ENCODE results near the gene ELMO1.

The ELMO1 gene

DNA sequence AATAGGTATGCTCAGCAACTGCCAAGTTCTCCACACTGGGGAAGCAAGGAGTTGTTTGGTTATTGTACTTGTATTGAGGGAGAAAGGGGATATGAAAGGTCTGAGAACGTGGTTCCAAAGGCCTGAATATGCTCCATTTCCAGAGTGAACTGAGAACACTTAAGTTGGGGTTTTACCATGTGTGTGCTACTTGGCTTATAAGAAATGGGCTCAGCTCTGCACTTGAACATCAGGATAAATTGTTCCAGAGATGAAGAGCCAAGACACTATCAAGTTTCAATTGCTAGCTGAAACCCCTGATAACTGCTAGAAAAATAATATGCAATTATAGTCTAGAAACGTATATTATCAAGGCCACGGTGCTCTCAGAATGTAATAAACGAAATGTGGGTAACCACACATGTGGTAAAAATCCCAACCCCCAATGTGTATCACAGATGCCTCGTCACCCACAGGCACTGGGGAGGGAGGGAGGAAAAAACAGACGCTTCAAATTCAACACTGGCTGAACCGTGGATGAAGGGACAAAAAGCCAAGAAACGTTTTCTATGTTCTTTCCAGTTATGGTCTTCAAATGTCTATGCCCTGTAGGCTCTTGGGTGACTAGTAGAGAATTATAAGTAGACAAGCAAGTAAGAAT lies 16.3 kb downstream of the ELMO1 start:
- no peak overlapping the region for H3K27ac ChIP-seq
- TF ChIP-seq, protein P1, sequence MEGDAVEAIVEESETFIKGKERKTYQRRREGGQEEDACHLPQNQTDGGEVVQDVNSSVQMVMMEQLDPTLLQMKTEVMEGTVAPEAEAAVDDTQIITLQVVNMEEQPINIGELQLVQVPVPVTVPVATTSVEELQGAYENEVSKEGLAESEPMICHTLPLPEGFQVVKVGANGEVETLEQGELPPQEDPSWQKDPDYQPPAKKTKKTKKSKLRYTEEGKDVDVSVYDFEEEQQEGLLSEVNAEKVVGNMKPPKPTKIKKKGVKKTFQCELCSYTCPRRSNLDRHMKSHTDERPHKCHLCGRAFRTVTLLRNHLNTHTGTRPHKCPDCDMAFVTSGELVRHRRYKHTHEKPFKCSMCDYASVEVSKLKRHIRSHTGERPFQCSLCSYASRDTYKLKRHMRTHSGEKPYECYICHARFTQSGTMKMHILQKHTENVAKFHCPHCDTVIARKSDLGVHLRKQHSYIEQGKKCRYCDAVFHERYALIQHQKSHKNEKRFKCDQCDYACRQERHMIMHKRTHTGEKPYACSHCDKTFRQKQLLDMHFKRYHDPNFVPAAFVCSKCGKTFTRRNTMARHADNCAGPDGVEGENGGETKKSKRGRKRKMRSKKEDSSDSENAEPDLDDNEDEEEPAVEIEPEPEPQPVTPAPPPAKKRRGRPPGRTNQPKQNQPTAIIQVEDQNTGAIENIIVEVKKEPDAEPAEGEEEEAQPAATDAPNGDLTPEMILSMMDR (IDR thresholded peaks at IDR 0.05) = no peak
- no peak for TF ChIP-seq ZFX (IDR thresholded peaks at IDR 0.05; ENCODE audit: borderline replicate concordance)

- no peak overlapping the region for H3K27ac ChIP-seq
- TF ChIP-seq, protein P1 (IDR thresholded peaks at IDR 0.05) = no peak
- no peak for TF ChIP-seq ZFX (IDR thresholded peaks at IDR 0.05; ENCODE audit: borderline replicate concordance)
Measured at GRCh38 chr7:37431413-37431812, 17.3 kb downstream of the ELMO1 start.

- no peak overlapping the region for H3K27ac ChIP-seq
- TF ChIP-seq, protein P1 (IDR thresholded peaks at IDR 0.05) = no peak
- no peak for TF ChIP-seq ZFX (IDR thresholded peaks at IDR 0.05; ENCODE audit: borderline replicate concordance)
Measured at GRCh38 chr7:37430640-37431039, 18.0 kb downstream of the ELMO1 start.

DNA sequence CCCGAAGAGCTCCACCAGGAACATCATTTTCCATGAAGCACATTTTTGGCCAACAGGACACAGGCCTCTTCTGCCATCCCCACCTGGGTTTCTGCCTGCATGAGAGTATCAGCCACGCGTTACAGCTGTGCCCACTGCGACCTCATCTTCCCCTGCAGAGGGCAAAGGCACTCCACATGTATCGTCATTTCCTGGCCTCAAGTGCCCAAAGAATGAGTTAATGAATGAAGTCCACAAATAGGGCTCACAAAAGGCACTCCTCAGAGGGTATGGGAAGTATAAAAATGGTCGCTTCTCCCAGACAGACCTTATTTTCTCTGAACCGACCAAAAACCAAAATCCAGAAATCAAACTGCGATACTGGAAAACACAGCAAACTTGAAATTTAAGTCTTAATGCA lies 18.5 kb downstream of the ELMO1 start:
- TF ChIP-seq, protein P1 (IDR thresholded peaks at IDR 0.05) = no peak
- TF ChIP-seq ZFX (IDR thresholded peaks at IDR 0.05; ENCODE audit: borderline replicate concordance) = no peak
- no peak overlapping the region for H3K27ac ChIP-seq

- TF ChIP-seq, protein P1 (IDR thresholded peaks at IDR 0.05) = no peak
- TF ChIP-seq ZFX (IDR thresholded peaks at IDR 0.05; ENCODE audit: borderline replicate concordance) = no peak
- no peak overlapping the region for H3K27ac ChIP-seq
Measured at GRCh38 chr7:37429435-37429791, 19.3 kb downstream of the ELMO1 start.

DNA sequence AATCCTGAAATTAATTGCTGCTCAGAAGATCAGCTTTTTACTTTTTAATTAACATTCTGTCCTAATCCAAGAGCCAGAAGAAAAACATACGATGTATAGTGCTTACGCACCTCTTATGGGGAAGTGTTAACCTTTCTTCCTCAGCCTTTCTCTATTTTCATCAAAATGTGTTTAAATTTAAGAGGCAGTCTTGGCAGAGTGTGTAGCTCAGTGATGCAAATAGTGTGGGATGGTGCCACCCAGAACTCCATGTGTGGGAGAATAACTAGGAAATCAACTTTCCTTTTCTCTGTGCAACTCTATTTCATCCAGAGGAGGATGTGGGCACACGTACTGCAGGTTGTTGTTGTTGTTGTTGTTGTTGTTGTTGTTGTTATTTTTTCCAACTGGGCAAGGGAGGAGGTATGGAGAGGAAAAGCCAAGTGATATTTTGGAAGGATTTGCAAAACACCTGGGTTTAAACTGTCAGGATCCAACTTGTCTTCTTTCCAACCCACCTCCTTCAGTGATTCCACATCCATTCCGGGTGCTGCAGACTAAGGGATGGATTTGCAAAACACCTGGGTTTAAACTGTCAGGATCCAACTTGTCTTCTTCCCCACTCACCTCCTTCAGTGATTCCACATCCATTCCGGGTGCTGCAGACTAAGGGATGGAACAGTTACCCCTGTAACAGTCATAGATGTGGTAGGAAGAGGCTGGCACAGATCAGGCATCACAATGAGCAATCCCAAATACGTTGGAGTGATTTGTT lies 19.8 kb downstream of the ELMO1 start:
- H3K27ac ChIP-seq = no peak overlapping the region
- TF ChIP-seq ZFX (IDR thresholded peaks at IDR 0.05; ENCODE audit: borderline replicate concordance) = no peak

GRCh38 chr7:37427276-37427940 lies 21.3 kb downstream of the ELMO1 start:
- H3K27ac ChIP-seq = no peak overlapping the region

More at GRCh38 chr7:37427276-37427940, 21.3 kb downstream of the ELMO1 start:
- TF ChIP-seq ZFX (IDR thresholded peaks at IDR 0.05; ENCODE audit: borderline replicate concordance) = no peak
- TF ChIP-seq, protein P1 (IDR thresholded peaks at IDR 0.05) = no peak

Data from 22Rv1 (cell line).